ENCODE measurements around the gene PTPRD. TPM values are rescaled to one million over a fixed set of nuclear protein-coding genes. Genes with fewer than 3 reads are reported as not detected.

The PTPRD gene
- total RNA-seq, 1 donor from 2014 or later: 15.6 TPM

DNA sequence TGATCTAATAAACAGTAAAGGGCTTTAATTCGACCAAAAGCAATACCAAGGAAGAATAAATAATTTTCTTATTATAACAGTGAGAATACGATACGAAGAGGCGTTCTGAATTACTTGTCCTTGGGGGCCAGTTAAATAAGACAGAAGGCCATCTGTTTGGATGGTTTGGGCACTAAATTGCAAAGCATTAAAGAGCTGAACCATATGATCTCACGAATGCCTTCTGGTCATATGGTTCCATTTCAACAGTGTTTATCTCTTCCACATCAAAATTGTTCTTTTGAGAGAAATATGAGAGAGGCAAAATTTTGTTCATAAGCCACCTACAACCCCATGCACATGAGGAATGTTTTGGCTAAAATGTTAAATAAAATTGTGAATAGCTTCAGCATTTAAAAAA lies 605.4 kb downstream of the PTPRD start:
- Histone ChIP-seq H3K4me3 (no peak overlapping the region), H3K4me1 (no peaks in the 10 kb centered on the region), H3K27ac (replicated peaks) (no peak overlapping the region), H3K36me3 (no peaks in the 10 kb centered on the region), H3K9me3 (replicated peaks) (no peaks in the 10 kb centered on the region), H3K27me3 (ENCODE audit: low read depth) (no peaks in the 10 kb centered on the region)
- DNase-seq: no peak
- TF ChIP-seq, protein P1, sequence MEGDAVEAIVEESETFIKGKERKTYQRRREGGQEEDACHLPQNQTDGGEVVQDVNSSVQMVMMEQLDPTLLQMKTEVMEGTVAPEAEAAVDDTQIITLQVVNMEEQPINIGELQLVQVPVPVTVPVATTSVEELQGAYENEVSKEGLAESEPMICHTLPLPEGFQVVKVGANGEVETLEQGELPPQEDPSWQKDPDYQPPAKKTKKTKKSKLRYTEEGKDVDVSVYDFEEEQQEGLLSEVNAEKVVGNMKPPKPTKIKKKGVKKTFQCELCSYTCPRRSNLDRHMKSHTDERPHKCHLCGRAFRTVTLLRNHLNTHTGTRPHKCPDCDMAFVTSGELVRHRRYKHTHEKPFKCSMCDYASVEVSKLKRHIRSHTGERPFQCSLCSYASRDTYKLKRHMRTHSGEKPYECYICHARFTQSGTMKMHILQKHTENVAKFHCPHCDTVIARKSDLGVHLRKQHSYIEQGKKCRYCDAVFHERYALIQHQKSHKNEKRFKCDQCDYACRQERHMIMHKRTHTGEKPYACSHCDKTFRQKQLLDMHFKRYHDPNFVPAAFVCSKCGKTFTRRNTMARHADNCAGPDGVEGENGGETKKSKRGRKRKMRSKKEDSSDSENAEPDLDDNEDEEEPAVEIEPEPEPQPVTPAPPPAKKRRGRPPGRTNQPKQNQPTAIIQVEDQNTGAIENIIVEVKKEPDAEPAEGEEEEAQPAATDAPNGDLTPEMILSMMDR (IDR thresholded peaks at IDR 0.05; ENCODE audit: borderline replicate concordance): no peak
- intact Hi-C loops (cut with micrococcal nuclease): no loop called here

DNA sequence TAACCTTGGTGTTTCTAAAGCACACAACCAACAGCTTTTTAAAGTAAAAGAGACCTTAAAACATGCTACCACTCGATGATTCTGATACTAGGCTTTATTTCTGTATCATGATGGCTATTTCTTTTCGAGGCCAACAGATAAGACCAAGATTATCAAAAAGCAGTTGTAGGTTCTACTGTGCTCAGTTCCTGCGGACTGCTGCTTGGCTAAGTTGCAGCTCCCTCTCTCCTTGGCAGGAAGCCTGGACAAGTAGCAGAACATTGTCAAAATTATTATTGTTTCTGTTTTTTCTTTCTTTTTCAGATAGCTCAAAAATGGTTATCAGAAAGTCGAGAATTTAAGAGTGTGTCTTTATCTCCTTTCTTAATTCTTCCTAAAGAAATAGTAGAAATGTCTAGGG lies 607.6 kb downstream of the PTPRD start:
- Histone ChIP-seq H3K27me3 (ENCODE audit: low read depth) (peaks cover 3% of the 10 kb centered on the region), H3K4me1 (no peaks in the 10 kb centered on the region), H3K9me3 (replicated peaks) (no peaks in the 10 kb centered on the region), H3K27ac (replicated peaks) (no peak overlapping the region), H3K4me3 (no peak overlapping the region), H3K36me3 (no peaks in the 10 kb centered on the region)
- DNase-seq: no peak
- TF ChIP-seq, protein P1 (IDR thresholded peaks at IDR 0.05; ENCODE audit: borderline replicate concordance): no peak
- intact Hi-C loops (cut with micrococcal nuclease): no loop called here

DNA sequence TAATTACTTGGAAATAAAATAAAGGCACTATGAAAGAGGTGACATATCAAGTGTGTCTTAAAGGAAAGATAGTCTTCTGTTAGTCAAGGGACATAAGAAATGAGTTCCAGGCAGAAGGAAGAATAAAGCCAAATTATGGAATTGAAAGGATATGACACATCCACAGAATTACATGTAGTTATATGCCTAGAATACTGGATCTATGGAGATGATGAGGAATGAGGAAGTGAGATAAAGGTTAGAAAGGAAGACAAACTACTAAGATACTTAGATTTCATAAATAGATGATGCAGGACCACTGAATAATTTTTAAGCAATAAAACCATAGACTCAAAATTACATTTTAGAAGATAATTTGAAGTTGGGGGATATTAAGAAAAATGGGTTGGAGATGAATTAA lies 609.8 kb downstream of the PTPRD start:
- intact Hi-C loops (cut with micrococcal nuclease): no loop called here
- no peaks in the 10 kb centered on the region for H3K36me3 ChIP-seq
- peaks cover 3% of the 10 kb centered on the region for H3K27me3 ChIP-seq (ENCODE audit: low read depth)
- DNase-seq: no peak
- no peak overlapping the region for H3K27ac ChIP-seq (replicated peaks)
- TF ChIP-seq, protein P1 (IDR thresholded peaks at IDR 0.05; ENCODE audit: borderline replicate concordance): no peak
- no peaks in the 10 kb centered on the region for H3K4me1 ChIP-seq
- no peaks in the 10 kb centered on the region for H3K9me3 ChIP-seq (replicated peaks)
- no peak overlapping the region for H3K4me3 ChIP-seq

DNA sequence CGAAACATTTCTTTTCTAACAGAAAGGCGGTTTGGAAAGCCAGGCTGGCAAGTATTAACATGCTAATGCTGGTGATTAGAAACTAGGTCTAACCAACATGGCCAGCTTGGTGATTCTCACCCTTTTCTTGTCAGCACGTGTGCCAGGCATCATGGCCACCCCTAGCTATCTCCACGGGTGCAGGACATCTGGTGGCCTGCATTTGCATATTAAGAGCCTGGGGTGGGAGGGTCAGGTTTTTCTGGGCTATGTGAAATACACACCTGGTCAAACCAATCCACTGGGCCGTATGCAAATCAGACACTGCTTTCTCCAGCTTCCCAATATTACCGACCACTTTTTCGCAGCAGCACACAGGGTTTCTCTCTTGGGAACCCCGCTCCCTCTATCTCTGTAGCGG lies 612.1 kb downstream of the PTPRD start:
- Histone ChIP-seq H3K27ac (replicated peaks) (no peak overlapping the region), H3K9me3 (replicated peaks) (no peaks in the 10 kb centered on the region), H3K27me3 (ENCODE audit: low read depth) (peaks cover 3% of the 10 kb centered on the region), H3K36me3 (no peaks in the 10 kb centered on the region), H3K4me3 (no peak overlapping the region), H3K4me1 (no peaks in the 10 kb centered on the region)
- DNase-seq: no peak
- intact Hi-C loops (cut with micrococcal nuclease): no loop called here
- TF ChIP-seq, protein P1 (IDR thresholded peaks at IDR 0.05; ENCODE audit: borderline replicate concordance): no peak

DNA sequence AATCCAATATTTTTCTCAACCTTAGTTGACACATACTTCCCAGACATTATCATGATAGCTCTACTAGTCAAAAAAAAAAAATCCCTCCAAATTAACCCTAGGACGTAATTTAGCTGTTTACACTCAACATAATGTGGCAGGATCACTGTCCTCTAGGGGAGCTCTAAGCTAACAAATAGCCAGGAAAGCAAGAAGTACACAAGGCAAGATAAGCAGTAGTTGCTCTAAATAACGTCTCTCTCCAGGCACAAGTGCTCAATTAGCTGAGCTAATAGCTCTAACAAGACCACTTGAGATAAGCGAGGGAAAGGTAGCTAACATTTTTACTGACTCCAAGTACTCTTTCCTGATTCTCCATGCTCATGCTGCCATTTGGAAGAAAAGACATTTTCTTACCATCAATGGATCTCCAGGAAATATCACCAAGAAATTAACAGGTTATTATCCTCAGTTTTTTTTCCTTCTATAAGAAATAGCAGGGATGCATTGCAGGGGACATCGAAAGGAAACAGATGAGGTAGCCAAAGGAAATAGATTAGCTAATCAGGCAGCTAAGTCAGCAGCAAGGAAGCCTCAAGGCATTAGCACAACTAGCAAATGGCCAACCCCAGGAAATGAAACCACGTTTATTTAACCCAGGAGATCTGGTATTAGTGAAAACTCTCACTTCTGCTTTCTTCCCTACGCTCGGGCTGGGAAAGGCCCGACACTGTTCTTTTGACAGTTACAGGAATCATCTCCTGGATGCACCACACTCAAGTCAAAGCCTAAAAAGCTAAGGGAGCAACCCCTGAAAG lies 614.1 kb downstream of the PTPRD start:
- Histone ChIP-seq H3K4me3 (no peak overlapping the region), H3K36me3 (no peaks in the 10 kb centered on the region), H3K27me3 (ENCODE audit: low read depth) (peaks cover 3% of the 10 kb centered on the region), H3K27ac (replicated peaks) (no peak overlapping the region), H3K9me3 (replicated peaks) (no peaks in the 10 kb centered on the region), H3K4me1 (no peaks in the 10 kb centered on the region)
- intact Hi-C loops (cut with micrococcal nuclease): no loop called here
- no peak for DNase-seq
- TF ChIP-seq, protein P1 (IDR thresholded peaks at IDR 0.05; ENCODE audit: borderline replicate concordance): peak; percentile 48
